Ishikawa (cell line): Measurements from ENCODE around the gene CACNB2.

Source experiments
- CEBPB ChIP-seq: IDR thresholded peaks from 2 replicates; pipeline ENCODE4 v1.6.1; 2012
- CREB1 ChIP-seq: IDR thresholded peaks from 2 replicates; pipeline ENCODE4 v1.6.1; 2012; ENCODE audit warnings: low read depth
- EGR1 ChIP-seq: IDR thresholded peaks from 2 replicates; pipeline ENCODE4 v1.6.1; 2012
- EP300 ChIP-seq: IDR thresholded peaks from 2 replicates; pipeline ENCODE4 v1.6.1; 2012; ENCODE audit warnings: borderline replicate concordance
- FOXM1 ChIP-seq: IDR thresholded peaks from 2 replicates; pipeline ENCODE4 v1.6.1; 2012; ENCODE audit warnings: low read depth, borderline replicate concordance
- NFIC ChIP-seq: IDR thresholded peaks from 2 replicates; pipeline ENCODE4 v1.6.1; 2012
- RAD21 ChIP-seq: IDR thresholded peaks from 2 replicates; pipeline ENCODE4 v1.6.1; 2012; ENCODE audit warnings: low read depth
- TAF1 ChIP-seq: IDR thresholded peaks from 2 replicates; pipeline ENCODE4 v1.6.1; 2012; ENCODE audit warnings: low read depth, mild to moderate bottlenecking
- TCF12 ChIP-seq: IDR thresholded peaks from 2 replicates; pipeline ENCODE4 v1.6.1; 2012; ENCODE audit warnings: low read depth
- TEAD4 ChIP-seq: IDR thresholded peaks from 2 replicates; pipeline ENCODE4 v1.6.1; 2012
- YY1 ChIP-seq: IDR thresholded peaks from 2 replicates; pipeline ENCODE4 v1.6.1; 2012; ENCODE audit warnings: low read depth
- ZBTB7A ChIP-seq: IDR thresholded peaks from 2 replicates; pipeline ENCODE4 v1.6.1; 2012; ENCODE audit warnings: low read depth
- TF ChIP-seq, protein P1 (sequence below): IDR thresholded peaks from 2 replicates; pipeline ENCODE4 v1.6.1; 2012
- TF ChIP-seq, protein P2 (sequence below): IDR thresholded peaks from 2 replicates; pipeline ENCODE4 v1.6.1; 2012
- TF ChIP-seq, protein P3 (sequence below): IDR thresholded peaks from 2 replicates; pipeline ENCODE4 v1.6.1; 2012; ENCODE audit warnings: low read depth, mild to moderate bottlenecking

CACNB2 gene

DNA sequence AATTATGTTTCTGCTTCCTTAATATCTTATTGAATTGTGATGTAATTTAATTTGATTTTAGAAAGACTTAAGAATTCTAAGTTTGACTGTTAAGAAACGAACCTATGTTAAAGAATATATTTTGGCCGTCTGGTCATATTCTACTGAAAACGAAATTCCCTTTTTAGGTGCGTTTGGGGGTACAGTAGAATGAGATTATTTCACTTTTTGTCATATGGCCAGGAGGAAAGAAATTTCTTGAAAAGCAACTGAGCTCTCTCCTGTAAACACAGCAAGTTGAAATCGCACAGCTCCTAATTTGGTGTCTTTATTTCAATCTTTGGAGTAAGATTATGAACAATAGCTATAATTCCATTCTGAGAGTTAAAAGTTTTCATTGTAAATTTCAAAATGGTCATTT, 227.6 kb downstream of the CACNB2 start:
- no peak for TF ChIP-seq TCF12
- TF ChIP-seq, protein P1, sequence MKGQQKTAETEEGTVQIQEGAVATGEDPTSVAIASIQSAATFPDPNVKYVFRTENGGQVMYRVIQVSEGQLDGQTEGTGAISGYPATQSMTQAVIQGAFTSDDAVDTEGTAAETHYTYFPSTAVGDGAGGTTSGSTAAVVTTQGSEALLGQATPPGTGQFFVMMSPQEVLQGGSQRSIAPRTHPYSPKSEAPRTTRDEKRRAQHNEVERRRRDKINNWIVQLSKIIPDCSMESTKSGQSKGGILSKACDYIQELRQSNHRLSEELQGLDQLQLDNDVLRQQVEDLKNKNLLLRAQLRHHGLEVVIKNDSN = no peak
- TF ChIP-seq ZBTB7A = no peak
- TF ChIP-seq, protein P2, sequence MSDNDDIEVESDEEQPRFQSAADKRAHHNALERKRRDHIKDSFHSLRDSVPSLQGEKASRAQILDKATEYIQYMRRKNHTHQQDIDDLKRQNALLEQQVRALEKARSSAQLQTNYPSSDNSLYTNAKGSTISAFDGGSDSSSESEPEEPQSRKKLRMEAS = no peak
- no peak for TF ChIP-seq RAD21
- no peak for TF ChIP-seq YY1
- TF ChIP-seq TAF1 = no peak
- no peak for TF ChIP-seq CREB1
- TF ChIP-seq EGR1 = no peak
- TF ChIP-seq NFIC = no peak
- TF ChIP-seq EP300 = no peak
- TF ChIP-seq FOXM1 = no peak
- TF ChIP-seq CEBPB = no peak
- TF ChIP-seq, protein P3, sequence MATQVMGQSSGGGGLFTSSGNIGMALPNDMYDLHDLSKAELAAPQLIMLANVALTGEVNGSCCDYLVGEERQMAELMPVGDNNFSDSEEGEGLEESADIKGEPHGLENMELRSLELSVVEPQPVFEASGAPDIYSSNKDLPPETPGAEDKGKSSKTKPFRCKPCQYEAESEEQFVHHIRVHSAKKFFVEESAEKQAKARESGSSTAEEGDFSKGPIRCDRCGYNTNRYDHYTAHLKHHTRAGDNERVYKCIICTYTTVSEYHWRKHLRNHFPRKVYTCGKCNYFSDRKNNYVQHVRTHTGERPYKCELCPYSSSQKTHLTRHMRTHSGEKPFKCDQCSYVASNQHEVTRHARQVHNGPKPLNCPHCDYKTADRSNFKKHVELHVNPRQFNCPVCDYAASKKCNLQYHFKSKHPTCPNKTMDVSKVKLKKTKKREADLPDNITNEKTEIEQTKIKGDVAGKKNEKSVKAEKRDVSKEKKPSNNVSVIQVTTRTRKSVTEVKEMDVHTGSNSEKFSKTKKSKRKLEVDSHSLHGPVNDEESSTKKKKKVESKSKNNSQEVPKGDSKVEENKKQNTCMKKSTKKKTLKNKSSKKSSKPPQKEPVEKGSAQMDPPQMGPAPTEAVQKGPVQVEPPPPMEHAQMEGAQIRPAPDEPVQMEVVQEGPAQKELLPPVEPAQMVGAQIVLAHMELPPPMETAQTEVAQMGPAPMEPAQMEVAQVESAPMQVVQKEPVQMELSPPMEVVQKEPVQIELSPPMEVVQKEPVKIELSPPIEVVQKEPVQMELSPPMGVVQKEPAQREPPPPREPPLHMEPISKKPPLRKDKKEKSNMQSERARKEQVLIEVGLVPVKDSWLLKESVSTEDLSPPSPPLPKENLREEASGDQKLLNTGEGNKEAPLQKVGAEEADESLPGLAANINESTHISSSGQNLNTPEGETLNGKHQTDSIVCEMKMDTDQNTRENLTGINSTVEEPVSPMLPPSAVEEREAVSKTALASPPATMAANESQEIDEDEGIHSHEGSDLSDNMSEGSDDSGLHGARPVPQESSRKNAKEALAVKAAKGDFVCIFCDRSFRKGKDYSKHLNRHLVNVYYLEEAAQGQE = no peak
- no peak for TF ChIP-seq TEAD4

DNA sequence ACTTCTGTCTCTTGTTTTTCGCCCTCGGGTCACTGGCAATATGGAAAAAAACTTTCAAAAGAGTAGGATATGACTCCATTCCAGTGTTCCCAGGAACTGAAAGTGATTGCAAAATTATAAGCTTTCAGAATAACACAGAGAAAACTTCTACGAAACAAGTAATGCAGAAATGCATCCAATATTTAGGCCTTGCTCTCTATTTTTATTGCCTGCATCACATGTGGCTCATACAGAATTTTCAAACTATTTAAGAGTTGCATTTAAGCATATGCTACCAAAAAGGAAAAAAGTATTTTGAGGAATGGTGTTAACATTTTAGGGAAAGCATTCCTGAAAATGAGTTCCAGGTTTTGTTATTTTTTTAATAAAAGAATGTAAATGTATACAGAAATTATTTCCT, 228.0 kb downstream of the CACNB2 start:
- TF ChIP-seq, protein P1 = no peak
- no peak for TF ChIP-seq TEAD4
- TF ChIP-seq ZBTB7A = no peak
- no peak for TF ChIP-seq NFIC
- TF ChIP-seq, protein P2 = no peak
- no peak for TF ChIP-seq TAF1
- no peak for TF ChIP-seq FOXM1
- no peak for TF ChIP-seq YY1
- TF ChIP-seq TCF12 = no peak

DNA sequence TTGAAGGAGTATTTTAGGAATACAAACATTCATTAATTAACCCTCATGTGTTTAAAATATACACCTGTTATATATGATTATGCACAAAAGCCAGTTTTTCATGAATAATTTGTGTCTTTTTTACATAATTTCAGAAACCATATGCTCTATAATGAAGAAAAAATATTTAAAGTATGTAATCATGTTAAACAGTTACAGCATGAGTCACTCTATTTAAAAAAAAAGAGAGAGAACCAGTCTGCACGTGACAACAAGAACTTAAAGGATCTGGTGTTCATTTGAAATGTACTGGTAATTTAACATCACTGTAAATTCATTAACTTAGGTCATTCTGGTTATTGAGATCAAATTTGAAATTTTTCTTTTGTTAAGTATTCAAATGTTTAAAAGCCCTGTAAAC, 228.5 kb downstream of the CACNB2 start:
- TF ChIP-seq, protein P1 = peak; percentile 48
- no peak for TF ChIP-seq ZBTB7A

DNA sequence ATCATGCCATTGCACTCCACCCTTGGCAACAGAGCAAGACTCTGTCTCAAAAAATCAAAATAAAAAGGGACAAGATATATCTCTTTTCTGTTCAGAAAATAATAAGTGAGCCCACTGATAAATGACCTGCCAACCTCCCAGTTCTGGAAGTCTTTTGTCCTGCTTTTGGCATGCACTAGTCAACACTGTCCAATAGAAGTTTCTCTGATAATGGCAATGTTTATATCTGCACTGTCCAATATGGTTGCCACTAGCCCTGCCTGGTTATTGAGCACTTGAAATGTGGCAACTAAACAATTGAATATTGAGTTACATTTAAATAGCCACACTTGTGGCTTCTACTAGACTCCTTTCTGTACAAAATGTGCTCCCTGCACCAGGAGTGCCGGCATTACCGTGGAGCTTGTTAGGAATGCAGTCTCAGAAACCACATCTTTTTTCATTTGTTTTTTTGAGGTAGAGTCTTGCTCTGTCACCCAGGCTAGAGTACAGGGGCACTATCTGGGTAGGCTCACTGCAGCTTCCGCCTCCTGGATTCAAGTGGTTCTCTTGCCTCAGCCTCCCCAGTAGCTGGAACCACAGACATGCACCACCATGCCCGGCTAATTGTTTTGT, 229.7 kb downstream of the CACNB2 start:
- TF ChIP-seq RAD21 (no peak), CEBPB (no peak), ZBTB7A (no peak), EP300 (no peak), EGR1 (no peak), TEAD4 (no peak), FOXM1 (no peak), NFIC (no peak), TCF12 (no peak), YY1 (no peak), TAF1 (no peak), CREB1 (no peak)
- TF ChIP-seq, protein P2 = no peak
- TF ChIP-seq, protein P1 = no peak
- TF ChIP-seq, protein P3 = no peak

DNA sequence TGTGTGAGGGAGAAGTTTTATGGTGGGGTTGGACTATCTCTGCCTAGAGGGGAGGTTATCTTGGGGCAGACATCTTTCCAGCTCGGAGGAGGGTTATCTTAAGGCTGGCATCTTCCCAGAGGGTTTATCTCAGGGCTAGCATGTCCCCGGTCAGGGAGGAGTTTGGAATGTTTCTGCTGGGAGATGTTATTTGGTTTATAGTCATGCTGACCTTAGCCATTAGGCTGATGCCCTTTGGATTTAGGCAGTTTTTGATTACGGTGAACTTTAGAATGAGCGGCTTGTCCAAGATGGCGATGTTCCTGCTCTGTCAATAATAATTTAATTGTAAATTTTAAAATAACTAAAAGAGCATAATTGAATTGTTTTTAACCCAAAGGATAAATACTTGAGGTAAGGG, 236.4 kb downstream of the CACNB2 start:
- TF ChIP-seq, protein P1 = no peak
- no peak for TF ChIP-seq NFIC
- TF ChIP-seq YY1 = no peak
- no peak for TF ChIP-seq CREB1
- no peak for TF ChIP-seq RAD21
- TF ChIP-seq, protein P3 = no peak
- no peak for TF ChIP-seq FOXM1
- no peak for TF ChIP-seq ZBTB7A
- TF ChIP-seq TCF12 = no peak
- no peak for TF ChIP-seq EP300
- TF ChIP-seq CEBPB = no peak
- TF ChIP-seq, protein P2 = no peak
- no peak for TF ChIP-seq EGR1
- TF ChIP-seq TAF1 = no peak
- TF ChIP-seq TEAD4 = no peak
